NCI-H1930 (cell line): ENCODE measurements around the gene NGB.
"Not testable (repeated sequence)": the region's sequence is repeated elsewhere in the genome, so short reads cannot be mapped to it uniquely, and the experiment has no call there.

Source experiments
- DNase-seq, 2 experiments: peaks; one replicate each; lab custom pipeline; 2025; lab: John Stamatoyannopoulos, UW

NGB gene, protein sequence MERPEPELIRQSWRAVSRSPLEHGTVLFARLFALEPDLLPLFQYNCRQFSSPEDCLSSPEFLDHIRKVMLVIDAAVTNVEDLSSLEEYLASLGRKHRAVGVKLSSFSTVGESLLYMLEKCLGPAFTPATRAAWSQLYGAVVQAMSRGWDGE

GRCh38 chr14:77271113-77271710 lies at the start of gene NGB:
Gene NGB (minus strand): TSS chr14:77271206. CDS start chr14:77270937, 269 bp downstream.
- no peak for DNase-seq

GRCh38 chr14:77320238-77320935 lies 49.4 kb upstream of the NGB start, which contains the start of gene POMT2:
Gene POMT2 (minus strand): TSS chr14:77320883. CDS start chr14:77320681, 202 bp downstream.
- peak; percentile 91 to 92 for DNase-seq

DNA sequence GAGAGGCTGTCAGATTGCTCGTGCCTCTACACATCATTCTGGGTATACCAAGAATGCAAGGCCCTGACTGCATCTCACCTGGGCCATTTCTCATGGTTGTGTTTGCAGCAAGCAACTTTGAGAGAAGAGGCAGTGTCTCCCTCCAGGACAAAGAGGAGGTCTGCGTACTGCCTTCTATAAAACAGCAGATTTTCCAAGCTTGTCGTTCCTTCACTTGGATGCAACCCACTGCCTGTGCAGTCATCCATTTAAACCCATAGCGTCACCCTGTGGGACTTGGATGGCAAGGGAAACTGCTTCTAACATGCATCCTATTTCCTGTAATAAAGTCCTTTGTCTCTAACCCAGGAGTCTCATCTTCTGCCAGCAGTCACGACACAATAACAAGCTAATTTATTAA lies 48.4 kb upstream of the NGB start:
- no peak for DNase-seq

DNA sequence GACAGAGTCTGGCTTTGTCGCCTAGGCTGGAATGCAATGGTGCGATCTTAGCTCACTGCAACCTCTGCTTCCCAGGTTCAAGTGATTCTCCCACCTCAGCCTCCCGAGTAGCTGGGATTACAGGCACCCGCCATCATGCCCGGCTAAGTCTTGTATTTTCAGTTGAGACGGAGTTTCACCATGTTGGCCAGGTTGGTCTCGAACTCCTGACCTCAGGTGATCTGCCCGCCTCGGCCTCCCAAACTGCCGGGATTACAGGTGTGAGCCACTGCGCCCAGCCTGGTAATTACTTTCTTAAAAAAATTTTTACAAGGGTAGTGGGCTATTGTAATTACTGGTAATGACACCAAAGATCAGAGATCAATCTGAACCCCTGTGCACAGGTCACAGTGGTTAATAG lies 47.8 kb upstream of the NGB start:
- DNase-seq, result not testable (repeated sequence)

- DNase-seq, result no peak
These were observed 47.1 kb upstream of the NGB start for GRCh38 chr14:77318006-77318553.

DNA sequence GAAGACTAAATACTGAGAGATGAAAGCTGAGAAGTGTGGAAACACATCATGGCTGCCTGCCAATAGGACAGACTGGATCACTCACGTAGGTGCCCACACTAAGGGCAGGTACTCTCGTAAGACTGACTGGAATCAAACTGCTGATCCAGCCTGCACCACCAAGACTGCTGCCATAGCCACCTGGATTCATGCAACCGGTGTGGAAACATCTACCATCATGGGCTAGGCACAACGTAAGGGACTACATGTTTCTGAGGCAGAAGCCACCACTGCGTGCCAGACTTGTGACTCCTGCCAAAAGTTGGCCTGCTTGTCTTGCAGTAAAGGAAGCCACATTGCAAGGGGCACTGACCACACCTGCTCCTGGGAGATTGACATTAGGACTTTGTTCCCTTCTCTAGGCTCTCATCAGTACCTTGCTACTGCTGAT lies 45.9 kb upstream of the NGB start:
- DNase-seq, result no peak

GRCh38 chr14:77316195-77316505 lies 45.1 kb upstream of the NGB start:
- DNase-seq, result no peak

DNA sequence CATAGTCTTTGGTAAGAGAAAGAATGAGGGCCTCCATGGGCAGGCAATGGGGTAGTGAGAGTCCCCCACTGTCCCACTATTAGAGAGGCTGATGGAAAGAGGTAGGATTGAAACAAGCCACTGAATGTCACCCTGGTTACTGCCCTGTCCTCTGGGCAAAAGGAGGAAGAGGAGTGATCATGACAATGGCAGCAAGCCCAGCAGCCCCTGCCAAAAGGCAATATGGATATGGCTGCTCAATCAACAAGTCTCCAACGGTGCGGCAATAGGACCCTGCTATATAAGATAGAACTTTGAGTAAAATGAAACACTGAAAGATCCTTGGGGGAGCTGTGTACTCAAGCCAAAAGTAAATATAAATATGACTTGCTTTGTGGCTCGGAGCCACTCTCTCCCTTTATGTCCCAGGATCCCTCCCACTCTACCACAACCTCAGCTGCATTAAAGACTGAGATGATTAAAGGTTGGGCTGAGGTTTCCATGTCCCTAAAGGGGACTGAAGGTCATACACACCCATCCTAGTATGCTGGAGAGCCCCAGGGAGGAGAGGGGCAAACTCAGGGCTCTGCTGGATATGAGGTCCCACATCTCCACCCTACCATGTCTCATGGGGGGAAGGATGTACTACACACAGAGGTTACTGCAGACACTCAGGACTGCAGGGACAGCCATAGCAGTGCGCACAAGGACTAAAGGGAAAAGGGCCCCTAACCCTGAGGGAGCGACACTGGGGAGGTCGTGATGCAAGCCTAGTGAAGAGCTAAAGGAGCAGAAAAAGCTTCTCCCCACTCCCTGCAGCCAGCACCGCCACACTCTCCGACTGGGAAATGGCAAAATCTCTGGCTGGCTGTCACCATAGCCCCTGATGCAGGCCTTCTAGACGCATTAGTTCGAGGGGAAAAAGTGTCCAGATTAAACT lies 43.8 kb upstream of the NGB start:
- DNase-seq, result no peak

DNA sequence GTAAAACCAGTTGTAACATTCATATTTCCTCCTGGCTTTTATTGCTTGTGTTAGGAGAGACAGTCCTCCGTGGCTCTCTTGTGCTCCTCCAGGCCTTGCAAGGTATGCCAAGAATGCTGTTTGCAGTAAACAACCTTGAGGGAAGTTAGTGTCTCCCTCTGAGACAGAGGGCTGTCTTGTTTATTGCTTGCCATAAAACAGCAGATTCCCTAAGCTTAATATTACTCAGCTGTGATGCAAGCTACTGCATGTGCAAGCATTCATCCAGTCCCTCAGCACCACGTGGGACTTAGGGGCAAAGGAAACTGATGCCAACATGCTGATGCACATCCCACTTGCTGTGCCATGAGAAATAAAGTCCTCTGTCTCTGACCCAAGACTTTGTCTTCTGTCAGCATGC lies 43.0 kb upstream of the NGB start:
- DNase-seq, result no peak

DNA sequence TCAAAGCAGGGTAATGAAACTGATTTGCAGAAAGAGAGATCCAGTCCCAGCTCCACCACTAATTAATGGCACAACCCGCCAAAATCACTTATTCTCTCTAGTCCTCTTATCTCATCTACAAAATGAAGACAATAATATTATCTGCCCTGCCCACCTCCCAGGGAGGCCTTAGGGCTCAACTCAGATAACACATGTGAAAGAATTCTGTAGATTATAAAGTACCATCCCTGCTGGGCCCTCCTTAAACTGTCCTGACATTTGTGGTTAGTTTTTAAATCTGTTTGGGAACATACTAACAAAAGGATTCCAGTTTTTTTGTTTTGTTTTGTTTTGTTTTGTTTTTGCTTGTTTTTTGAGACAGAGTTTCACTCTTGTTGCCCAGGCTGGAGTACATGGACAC lies 42.4 kb upstream of the NGB start:
- no peak for DNase-seq

- DNase-seq, result no peak
These were observed 40.2 kb upstream of the NGB start for GRCh38 chr14:77311217-77311616.

DNA sequence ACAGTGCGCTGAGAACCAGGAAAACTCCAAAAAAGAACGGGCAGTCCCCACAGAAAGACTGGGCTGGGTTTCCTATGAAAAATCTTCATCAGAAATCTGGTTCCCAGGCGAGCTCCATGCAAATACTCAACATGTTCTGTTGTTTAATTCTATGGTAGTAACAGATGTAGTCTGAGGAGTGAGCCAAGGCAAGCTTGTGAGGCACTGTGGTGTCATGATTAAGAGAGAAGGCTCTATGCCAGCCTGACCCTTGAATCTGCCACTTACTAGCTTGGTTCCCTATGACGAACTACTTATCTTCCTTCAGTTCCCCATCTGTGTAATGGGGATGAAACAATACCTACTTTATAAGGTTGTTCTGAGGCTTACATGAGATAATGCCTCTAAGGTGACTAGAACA lies 39.0 kb upstream of the NGB start:
- no peak for DNase-seq

GRCh38 chr14:77309131-77309530 lies 38.1 kb upstream of the NGB start:
- no peak for DNase-seq

DNA sequence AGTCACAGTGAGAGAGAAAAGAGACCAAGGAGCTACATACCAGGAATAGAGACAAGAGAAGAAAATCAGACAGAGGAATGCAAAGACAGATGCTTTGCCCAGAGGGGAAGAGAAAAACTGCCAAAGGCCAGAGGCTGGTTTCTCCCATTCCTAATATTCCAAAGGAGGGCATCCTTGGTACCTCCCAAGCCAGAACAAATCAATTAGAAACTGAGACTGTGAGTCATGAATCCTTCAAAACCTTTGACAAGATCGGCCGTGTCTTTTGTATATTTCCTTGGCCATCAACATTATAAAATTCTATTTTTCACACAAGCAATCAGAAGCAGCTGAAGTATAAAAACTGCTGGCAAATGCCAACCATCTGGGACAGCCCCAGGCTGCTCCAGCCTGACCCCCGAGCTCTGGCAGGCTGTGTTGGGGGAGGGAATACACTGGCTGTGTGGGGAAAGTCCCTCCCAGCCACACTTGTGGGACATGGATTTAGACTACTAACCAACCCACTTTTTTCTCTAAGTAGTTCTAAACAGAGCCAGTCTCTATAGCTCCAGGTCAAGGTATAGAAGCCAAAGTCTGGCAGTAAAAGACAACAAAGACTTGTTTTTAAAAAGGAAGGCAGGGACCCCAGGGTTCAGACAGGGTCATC lies 36.0 kb upstream of the NGB start:
- DNase-seq, result no peak

GRCh38 chr14:77306416-77306815 lies 35.4 kb upstream of the NGB start:
- DNase-seq, result no peak

GRCh38 chr14:77305696-77306095 lies 34.7 kb upstream of the NGB start:
- DNase-seq, result no peak

DNA sequence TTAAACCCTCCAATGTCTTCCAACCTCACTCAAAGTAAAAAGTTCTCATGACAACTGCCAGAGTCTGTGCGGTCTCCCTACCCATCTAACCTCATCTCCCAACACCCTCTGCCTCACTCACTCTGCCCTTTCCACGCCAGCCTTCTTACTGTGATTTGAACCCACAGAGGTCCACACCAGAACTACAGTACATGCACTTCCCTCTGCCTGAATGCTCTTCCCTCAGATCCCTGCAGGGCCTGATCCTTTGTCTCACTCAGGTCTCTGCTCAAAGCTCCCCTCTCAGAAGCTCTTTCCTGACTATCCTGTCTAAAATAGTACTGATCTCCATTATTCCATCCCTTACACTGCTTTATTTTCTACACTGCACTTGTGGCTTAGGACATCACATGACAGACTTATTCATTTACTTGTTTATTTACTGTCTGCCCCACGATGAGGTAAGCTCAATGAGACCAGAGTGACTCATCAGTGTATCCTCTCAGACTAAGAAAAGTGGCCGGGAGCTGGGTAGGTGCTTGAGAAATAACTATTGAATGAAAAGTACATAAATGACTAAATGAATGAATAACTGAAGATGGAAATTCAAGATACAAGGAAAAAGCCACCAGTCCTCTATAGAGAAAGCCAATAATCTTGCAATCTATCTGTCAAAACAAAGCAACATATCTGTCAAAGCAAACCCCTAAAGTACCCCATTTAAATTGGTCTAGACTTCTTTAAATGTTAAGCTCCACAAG lies 32.6 kb upstream of the NGB start:
- no peak for DNase-seq

DNA sequence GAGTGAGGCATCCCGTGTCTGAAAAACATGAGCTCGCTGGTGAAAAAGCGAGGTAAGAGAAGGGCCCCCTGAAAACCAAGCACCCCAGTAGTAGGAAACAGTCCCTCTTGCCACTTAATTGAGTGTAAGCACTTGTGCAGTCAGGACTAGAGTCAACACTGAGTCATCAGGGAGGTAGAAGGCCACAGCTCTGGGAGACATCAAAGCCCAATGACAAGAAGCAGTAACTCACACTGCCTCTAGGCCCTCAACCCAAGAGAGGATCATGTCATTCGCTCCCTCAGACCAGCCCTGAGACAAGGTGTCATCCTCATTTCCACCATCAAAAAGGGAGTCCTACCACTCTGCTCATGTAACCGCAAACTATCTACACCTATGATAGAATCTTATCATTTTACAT lies 31.9 kb upstream of the NGB start:
- no peak for DNase-seq

DNA sequence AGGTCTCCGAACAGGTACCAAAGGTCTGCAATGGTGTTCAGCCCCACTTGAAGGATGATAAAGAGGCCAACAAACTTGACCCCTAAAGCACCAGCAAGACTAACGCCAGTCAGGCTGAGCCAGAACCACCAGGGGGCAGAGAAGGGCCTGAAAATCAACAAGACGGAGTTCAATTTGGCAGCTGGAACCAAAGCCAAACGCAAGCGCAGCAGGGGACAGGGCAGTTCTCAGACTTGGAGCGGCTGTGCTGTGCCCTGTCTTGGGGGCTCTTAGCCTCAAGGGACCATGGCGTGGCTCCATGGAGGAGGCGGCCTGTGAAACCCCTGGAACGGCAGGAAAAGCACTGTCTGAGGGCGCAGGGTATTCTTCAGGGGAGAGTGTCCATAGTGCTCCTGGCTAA lies 30.1 kb upstream of the NGB start:
- peak; percentile 25 to 43 for DNase-seq

DNA sequence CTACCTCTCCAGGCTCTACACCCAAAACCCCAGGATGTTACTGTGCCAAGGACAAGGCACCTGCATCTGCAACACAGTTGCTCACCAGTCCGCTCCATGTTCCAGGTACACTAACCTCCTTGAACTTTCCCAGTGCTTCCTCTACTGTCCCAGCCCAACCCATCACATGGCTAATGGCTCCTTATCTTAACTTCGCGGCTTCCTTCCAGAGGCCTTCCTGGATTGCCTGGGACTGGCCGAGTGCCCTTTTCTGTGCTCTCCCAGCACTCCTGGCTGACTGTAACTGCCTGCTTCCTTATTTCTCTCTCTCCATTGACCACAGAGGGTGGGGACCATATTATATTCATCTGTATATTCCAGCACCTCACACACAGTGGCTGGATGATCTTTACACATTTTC lies 28.8 kb upstream of the NGB start:
- no peak for DNase-seq

GRCh38 chr14:77296906-77297305 lies 25.9 kb upstream of the NGB start:
- no peak for DNase-seq
